Tibial nerve (tissue), 4 donors: Measurements from ENCODE around the gene KIZ.

ENCODE experiments used
- EP300 ChIP-seq, 2 donors: sonication (generic); formaldehyde crosslinking; IDR thresholded peaks; one replicate each; pipeline ENCODE4 v1.6.1; 2017; ENCODE audit warnings: antibody characterized with exemption in 2 of 2, mild to moderate bottlenecking in 1 of 2
- TF ChIP-seq, protein P1 (sequence below), 5 experiments: fragments of 200-600 bp in 3 of 5; fragments of 450-650 bp in 2 of 5; sonication (generic) in 3 of 5; IDR thresholded peaks; one replicate each; pipeline ENCODE4 v1.5.1; 2016 to 2019; ENCODE audit warnings: antibody characterized with exemption in 5 of 5, mild to moderate bottlenecking in 3 of 5, moderate library complexity in 2 of 5

DNA sequence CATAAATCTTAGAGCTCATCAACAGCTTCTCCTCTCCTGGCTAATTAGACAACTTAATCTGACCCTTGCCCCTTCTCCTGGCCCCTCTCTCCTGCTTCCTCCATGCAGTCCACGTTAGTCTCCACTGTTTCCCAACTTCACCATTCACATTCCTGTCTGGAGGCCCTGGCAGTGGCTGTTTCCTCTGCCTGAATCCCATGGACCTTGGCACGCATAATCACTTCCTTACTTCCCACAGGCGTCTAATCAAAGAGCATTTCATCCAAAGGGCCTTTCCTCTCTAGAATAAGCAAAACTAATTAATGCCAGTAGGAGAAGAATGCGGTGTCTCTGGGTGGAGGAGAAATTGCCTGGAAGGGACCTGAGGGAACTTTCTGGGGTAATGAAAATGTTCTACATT, 160.9 kb downstream of the KIZ start:
- TF ChIP-seq, protein P1, sequence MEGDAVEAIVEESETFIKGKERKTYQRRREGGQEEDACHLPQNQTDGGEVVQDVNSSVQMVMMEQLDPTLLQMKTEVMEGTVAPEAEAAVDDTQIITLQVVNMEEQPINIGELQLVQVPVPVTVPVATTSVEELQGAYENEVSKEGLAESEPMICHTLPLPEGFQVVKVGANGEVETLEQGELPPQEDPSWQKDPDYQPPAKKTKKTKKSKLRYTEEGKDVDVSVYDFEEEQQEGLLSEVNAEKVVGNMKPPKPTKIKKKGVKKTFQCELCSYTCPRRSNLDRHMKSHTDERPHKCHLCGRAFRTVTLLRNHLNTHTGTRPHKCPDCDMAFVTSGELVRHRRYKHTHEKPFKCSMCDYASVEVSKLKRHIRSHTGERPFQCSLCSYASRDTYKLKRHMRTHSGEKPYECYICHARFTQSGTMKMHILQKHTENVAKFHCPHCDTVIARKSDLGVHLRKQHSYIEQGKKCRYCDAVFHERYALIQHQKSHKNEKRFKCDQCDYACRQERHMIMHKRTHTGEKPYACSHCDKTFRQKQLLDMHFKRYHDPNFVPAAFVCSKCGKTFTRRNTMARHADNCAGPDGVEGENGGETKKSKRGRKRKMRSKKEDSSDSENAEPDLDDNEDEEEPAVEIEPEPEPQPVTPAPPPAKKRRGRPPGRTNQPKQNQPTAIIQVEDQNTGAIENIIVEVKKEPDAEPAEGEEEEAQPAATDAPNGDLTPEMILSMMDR (IDR thresholded peaks at IDR 0.05) = no peak
- no peak for TF ChIP-seq EP300 (IDR thresholded peaks at IDR 0.05)
